Measurements from ENCODE around the gene REPS1.
"Not testable (repeated sequence)": the region's sequence is repeated elsewhere in the genome, so short reads cannot be mapped to it uniquely, and the experiment has no call there.

The REPS1 gene

GRCh38 chr6:138987643-138988468, at the start of gene REPS1:
Gene REPS1, minus strand, starts transcription at chr6:138988253. Its CDS starts 571 bp downstream, at chr6:138987682.
- H3K27ac ChIP-seq, result peak within 1 kb of the TSS; percentile 72
- DNase-seq (ENCODE audit: low read depth, low spot score), result peak; percentile 34

GRCh38 chr6:139037490-139037889, 49.4 kb upstream of the REPS1 start:
- DNase-seq (ENCODE audit: low read depth, low spot score), result no peak
- no peak overlapping the region for H3K27ac ChIP-seq

- DNase-seq (ENCODE audit: low read depth, low spot score), result no peak
- H3K27ac ChIP-seq, result no peak overlapping the region
Measured at GRCh38 chr6:139030228-139030963, 42.3 kb upstream of the REPS1 start.

GRCh38 chr6:139029470-139030227, 41.6 kb upstream of the REPS1 start:
- peak overlapping the region; percentile 69 for H3K27ac ChIP-seq
- no peak for DNase-seq (ENCODE audit: low read depth, low spot score)

- no peak for DNase-seq (ENCODE audit: low read depth, low spot score)
Measured at GRCh38 chr6:139028658-139029469, 40.8 kb upstream of the REPS1 start, which contains the start of gene ABRACL. Gene ABRACL, plus strand, starts transcription at chr6:139028745. Its CDS starts 5,416 bp downstream, at chr6:139034161.

GRCh38 chr6:139028215-139028657, 40.2 kb upstream of the REPS1 start:
- peak overlapping the region; percentile 69 for H3K27ac ChIP-seq
- peak; percentile 10 for DNase-seq (ENCODE audit: low read depth, low spot score)

More at GRCh38 chr6:139028658-139029469, 40.8 kb upstream of the REPS1 start, which contains the start of gene ABRACL:
- peak within 1 kb of the TSS; percentile 69 for H3K27ac ChIP-seq

- no peak for DNase-seq (ENCODE audit: low read depth, low spot score)
- H3K27ac ChIP-seq, result peak overlapping the region; percentile 69
Measured at GRCh38 chr6:139027620-139028182, 39.6 kb upstream of the REPS1 start.

GRCh38 chr6:139025416-139025815, 37.4 kb upstream of the REPS1 start:
- H3K27ac ChIP-seq; DNase-seq (ENCODE audit: low read depth, low spot score): not testable (repeated sequence)

GRCh38 chr6:139020689-139021088, 32.6 kb upstream of the REPS1 start:
- H3K27ac ChIP-seq, result no peak overlapping the region
- no peak for DNase-seq (ENCODE audit: low read depth, low spot score)

- DNase-seq (ENCODE audit: low read depth, low spot score), result no peak
- H3K27ac ChIP-seq, result no peak overlapping the region
Measured at GRCh38 chr6:139019722-139020121, 31.7 kb upstream of the REPS1 start.

GRCh38 chr6:139017227-139017626, 29.2 kb upstream of the REPS1 start:
- no peak for DNase-seq (ENCODE audit: low read depth, low spot score)
- H3K27ac ChIP-seq, result no peak overlapping the region

GRCh38 chr6:139016337-139017213, 28.5 kb upstream of the REPS1 start:
- DNase-seq (ENCODE audit: low read depth, low spot score), result no peak
- H3K27ac ChIP-seq, result no peak overlapping the region

- no peak overlapping the region for H3K27ac ChIP-seq
- no peak for DNase-seq (ENCODE audit: low read depth, low spot score)
Measured at GRCh38 chr6:139014945-139015344, 26.9 kb upstream of the REPS1 start.

- no peak for DNase-seq (ENCODE audit: low read depth, low spot score)
- no peak overlapping the region for H3K27ac ChIP-seq
Measured at GRCh38 chr6:139013185-139013800, 25.2 kb upstream of the REPS1 start.

- DNase-seq (ENCODE audit: low read depth, low spot score), result no peak
- H3K27ac ChIP-seq, result no peak overlapping the region
Measured at GRCh38 chr6:139011980-139012379, 23.9 kb upstream of the REPS1 start.

GRCh38 chr6:139010674-139011073, 22.6 kb upstream of the REPS1 start:
- no peak overlapping the region for H3K27ac ChIP-seq

GRCh38 chr6:139008117-139008516, 20.1 kb upstream of the REPS1 start:
- DNase-seq (ENCODE audit: low read depth, low spot score), result no peak
- H3K27ac ChIP-seq, result no peak overlapping the region

More at GRCh38 chr6:139010674-139011073, 22.6 kb upstream of the REPS1 start:
- DNase-seq (ENCODE audit: low read depth, low spot score), result no peak

GRCh38 chr6:139007428-139007827, 19.4 kb upstream of the REPS1 start:
- DNase-seq (ENCODE audit: low read depth, low spot score), result no peak
- H3K27ac ChIP-seq, result no peak overlapping the region

Measured in epithelial cell of prostate (primary cell).